ENCODE measurements around the gene DUSP9. TPM values are rescaled to one million over a fixed set of nuclear protein-coding genes. Genes with fewer than 3 reads are reported as not detected.

Gene DUSP9
- total RNA-seq, 4 donors from 2014 or later: 0.22 to 0.38 (median 0.34) TPM; not detected in 1

GRCh38 chrX:153697924-153698865, 51.2 kb downstream of the DUSP9 start:
- TF ChIP-seq, protein P1, sequence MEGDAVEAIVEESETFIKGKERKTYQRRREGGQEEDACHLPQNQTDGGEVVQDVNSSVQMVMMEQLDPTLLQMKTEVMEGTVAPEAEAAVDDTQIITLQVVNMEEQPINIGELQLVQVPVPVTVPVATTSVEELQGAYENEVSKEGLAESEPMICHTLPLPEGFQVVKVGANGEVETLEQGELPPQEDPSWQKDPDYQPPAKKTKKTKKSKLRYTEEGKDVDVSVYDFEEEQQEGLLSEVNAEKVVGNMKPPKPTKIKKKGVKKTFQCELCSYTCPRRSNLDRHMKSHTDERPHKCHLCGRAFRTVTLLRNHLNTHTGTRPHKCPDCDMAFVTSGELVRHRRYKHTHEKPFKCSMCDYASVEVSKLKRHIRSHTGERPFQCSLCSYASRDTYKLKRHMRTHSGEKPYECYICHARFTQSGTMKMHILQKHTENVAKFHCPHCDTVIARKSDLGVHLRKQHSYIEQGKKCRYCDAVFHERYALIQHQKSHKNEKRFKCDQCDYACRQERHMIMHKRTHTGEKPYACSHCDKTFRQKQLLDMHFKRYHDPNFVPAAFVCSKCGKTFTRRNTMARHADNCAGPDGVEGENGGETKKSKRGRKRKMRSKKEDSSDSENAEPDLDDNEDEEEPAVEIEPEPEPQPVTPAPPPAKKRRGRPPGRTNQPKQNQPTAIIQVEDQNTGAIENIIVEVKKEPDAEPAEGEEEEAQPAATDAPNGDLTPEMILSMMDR (IDR thresholded peaks at IDR 0.05; ENCODE audit: low read depth): no peak

DNA sequence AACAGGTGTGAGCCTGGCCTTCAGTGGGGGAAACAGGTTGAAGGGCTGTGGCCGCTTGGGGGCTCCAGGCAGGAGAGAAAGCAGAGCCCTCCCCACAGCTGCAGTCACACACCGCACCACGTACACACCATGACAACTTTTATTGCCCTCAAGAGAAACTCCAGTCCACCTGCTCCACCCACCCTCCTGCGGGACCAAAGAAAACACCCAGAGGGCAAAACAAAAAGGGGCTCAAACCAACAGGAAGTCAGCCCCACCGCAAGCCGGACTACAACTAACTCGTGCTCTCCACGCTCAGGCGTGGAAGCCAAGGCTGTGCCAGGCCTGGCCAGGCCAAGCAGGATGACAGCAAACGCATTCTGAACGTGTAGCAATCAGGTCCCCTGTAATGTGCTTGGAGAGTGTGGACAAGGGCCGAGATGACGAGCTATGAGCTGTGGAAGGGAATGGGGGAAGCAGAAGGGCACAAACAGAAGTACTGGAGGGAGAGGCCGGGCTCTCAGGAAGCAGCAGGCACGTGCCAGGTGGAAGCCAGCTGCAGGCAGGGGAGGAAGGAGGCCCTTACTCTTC, 53.5 kb downstream of the DUSP9 start:
- TF ChIP-seq, protein P1 (IDR thresholded peaks at IDR 0.05; ENCODE audit: low read depth): no peak

Small RNA genes lying within 50 kb of the gene (small RNA-seq; reads per million reads assigned to genes)
- not detected for gene RN7SL687P

Other genes with a start within 250 kb of the DUSP9 start
- gene PNMA6E, start 245.9 kb upstream of the DUSP9 start, total RNA-seq: not detected
- gene ZFP92, start 235.7 kb upstream of the DUSP9 start, total RNA-seq: 1 to 10 TPM in 3 of 4 donors, under 1 TPM in 1; 0.98 to 3.6 (median 1.4) TPM
- 1 to 10 TPM in 3 of 4 donors, not detected in 1; 1.1 to 2.8 (median 2.4) TPM for gene TREX2, start 201.1 kb upstream of the DUSP9 start, total RNA-seq
- 10 to 100 TPM; 14.2 to 29.4 (median 16.3) TPM for gene HAUS7, start 176.6 kb upstream of the DUSP9 start, total RNA-seq
- 10 to 100 TPM; 13.4 to 43.0 (median 20.0) TPM for gene BGN, start 152.2 kb upstream of the DUSP9 start, total RNA-seq
- not detected for gene ATP2B3, start 129.6 kb upstream of the DUSP9 start, total RNA-seq
- gene CCNQ, start 48.1 kb upstream of the DUSP9 start, total RNA-seq: 10 to 100 TPM; 25.6 to 37.5 (median 30.6) TPM
- gene PNCK, start 26.6 kb downstream of the DUSP9 start, total RNA-seq: 1 to 10 TPM in 2 of 4 donors, not detected in 2; 1.8 to 2.6 TPM
- gene SLC6A8, start 40.7 kb downstream of the DUSP9 start, total RNA-seq: 10 to 100 TPM; 20.2 to 98.0 (median 30.6) TPM
- gene BCAP31, start 77.2 kb downstream of the DUSP9 start, total RNA-seq: 100 to 1,000 TPM; 214 to 334 (median 269) TPM
- 10 to 100 TPM; 12.4 to 83.8 (median 28.1) TPM for gene ABCD1, start 77.7 kb downstream of the DUSP9 start, total RNA-seq
- 10 to 100 TPM in 3 of 4 donors, 1 to 10 TPM in 1; 8.8 to 47.3 (median 24.5) TPM for gene PLXNB3, start 117.0 kb downstream of the DUSP9 start, total RNA-seq
- gene SRPK3, start 133.8 kb downstream of the DUSP9 start, total RNA-seq: 1 to 10 TPM in 3 of 4 donors, under 1 TPM in 1; 0.49 to 2.1 (median 1.5) TPM
- gene IDH3G, start 147.2 kb downstream of the DUSP9 start, total RNA-seq: 10 to 100 TPM; 40.9 to 70.0 (median 69.5) TPM
- gene SSR4, start 147.5 kb downstream of the DUSP9 start, total RNA-seq: 100 to 1,000 TPM in 3 of 4 donors, 10 to 100 TPM in 1; 75.4 to 172 (median 140) TPM
- 1 to 10 TPM in 1 of 4 donors, under 1 TPM in 3; 0.65 to 1.3 (median 0.80) TPM for gene PDZD4, start 183.3 kb downstream of the DUSP9 start, total RNA-seq
- 1 to 10 TPM in 2 of 4 donors, under 1 TPM in 2; 0.68 to 1.5 (median 0.95) TPM for gene L1CAM, start 239.0 kb downstream of the DUSP9 start, total RNA-seq